ENCODE data around the gene KRT16. TPM values are rescaled to one million over a fixed set of nuclear protein-coding genes. Genes with fewer than 3 reads are reported as not detected.
"Not testable (repeated sequence)": the region's sequence is repeated elsewhere in the genome, so short reads cannot be mapped to it uniquely, and the experiment has no call there.

KRT16 gene
- polyA plus RNA-seq, 3 donors: not detected

DNA sequence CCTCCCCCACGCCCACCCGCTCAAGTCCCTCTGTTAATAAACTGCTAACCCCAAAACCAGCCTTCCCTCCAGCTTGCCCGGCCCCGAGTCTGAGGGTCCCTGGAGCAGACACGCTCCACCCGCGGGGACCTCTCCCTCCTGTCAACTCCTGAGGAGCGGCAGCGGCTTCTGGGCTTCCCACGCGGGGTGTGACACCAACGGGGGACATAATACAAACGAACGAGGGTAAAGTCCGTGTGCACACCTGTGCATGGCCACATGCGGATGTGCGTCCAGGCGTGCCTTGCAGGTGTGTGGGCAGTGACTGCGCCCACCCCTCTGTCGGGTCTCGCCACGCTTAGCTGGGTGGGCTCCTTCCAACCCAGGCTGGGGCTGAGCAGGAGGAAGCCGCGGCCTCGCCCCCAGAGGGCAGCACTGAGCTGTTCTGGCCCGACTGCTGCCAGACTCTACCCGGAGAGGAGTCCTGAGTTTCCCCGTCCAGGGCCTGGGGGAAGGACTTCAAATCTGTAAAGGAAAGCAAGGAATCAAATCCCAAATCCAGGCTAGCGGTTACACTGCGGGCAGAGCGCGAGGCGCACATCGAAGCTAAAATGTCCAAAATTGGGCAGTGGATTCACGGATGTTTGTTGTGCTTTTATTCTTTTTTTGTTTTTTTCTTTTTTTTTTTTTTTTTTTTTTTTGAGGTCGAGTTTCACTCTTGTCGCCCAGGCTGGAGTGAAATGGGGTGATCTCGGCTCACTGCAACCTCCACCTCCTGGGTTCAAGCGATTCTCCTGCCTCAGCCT is 36.0 kb upstream of the KRT16 start:
- DNase-seq (ENCODE audit: low read depth in 3 of 3, low spot score in 2 of 3): no peak

GRCh38 chr17:41647940-41648410 is 35.4 kb upstream of the KRT16 start:
- DNase-seq (ENCODE audit: low read depth in 3 of 3, low spot score in 2 of 3): no peak

GRCh38 chr17:41647038-41647813 is 34.7 kb upstream of the KRT16 start:
- DNase-seq (ENCODE audit: low read depth in 3 of 3, low spot score in 2 of 3): no peak

DNA sequence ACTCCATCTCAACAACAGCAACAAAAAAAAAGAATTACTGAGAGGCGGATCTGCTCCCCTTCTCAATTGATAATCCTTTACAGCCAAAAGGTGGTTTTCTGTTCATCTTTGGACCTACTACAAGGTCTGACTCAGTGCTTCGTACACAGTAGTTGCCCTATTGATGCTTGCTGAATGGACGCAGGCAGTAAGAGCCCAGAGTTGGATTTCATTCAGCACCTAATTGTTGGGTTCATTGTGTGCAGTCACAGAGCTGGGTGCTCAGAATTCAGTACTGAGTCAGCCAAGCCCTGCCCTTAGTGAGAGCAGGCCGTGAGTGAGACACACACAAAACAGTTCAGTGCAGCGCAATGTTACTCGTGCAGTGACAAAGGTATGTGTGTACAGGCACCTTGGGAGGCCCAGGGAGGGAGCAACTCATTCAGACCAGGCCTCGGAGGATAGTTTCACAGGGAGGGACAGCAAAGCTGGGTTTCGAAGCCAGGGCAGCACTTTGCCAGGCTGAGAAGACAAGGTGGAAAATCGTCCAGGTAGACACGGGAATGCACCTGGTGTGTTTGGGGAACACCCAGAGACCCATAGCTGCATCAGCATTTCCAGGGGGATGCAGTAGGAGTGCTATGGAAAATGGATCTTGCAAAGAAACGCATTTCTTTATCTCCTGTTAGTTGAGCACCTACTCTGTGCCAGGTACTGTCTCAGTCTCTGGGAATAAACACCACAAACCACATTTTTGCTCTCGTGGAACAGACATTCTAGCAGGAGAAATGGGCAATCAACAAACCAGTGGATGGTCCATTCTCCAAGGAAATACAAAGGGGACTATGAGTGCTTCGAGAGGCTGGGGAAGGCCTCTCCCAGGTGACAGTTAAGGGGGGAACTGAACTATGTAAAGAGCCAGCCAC is 29.9 kb upstream of the KRT16 start:
- no peak for DNase-seq (ENCODE audit: low read depth in 3 of 3, low spot score in 2 of 3)

DNA sequence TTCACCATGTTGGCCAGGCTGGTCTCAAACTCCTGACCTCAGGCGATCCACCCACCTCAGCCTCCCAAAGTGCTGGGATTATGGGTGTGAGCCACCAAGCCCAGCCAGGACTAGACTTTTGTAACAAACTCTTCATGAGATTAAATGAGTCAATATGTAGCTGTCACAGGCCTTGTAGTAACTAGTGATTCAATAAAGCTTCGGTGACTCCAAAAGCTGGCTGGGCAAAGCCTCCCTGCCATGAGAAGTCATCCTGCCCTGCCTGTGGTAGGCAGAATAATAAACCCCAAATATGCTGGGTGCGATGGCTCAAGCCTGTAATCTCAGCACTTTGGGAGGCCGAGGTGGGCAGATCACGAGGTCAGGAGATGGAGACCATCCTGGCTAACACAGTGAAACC is 28.0 kb upstream of the KRT16 start:
- not testable (repeated sequence) for DNase-seq (ENCODE audit: low read depth in 3 of 3, low spot score in 2 of 3)

- no peak for DNase-seq (ENCODE audit: low read depth in 3 of 3, low spot score in 2 of 3)
Observed at GRCh38 chr17:41639492-41640473, 27.2 kb upstream of the KRT16 start.

DNA sequence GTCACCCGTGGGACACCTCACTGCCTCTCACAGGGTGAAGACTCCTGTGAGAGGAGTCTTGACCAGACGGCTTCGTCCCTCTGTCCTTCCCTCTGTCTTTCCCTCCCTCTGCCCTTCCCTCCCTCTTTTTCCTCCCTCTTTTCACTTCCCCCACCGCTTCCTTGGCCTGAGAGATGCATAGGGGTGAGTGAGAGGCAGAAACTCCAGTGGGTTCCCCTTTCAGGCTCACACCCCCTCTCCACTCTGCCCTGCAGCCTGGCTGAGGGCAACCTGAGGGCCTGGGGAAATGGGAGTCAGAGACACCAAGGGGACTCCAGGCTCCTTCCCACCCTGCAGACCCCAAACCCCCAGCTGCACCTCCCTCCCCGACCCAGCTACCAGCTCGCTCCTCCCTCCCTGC is 26.4 kb upstream of the KRT16 start:
- DNase-seq (ENCODE audit: low read depth in 3 of 3, low spot score in 2 of 3): no peak

DNA sequence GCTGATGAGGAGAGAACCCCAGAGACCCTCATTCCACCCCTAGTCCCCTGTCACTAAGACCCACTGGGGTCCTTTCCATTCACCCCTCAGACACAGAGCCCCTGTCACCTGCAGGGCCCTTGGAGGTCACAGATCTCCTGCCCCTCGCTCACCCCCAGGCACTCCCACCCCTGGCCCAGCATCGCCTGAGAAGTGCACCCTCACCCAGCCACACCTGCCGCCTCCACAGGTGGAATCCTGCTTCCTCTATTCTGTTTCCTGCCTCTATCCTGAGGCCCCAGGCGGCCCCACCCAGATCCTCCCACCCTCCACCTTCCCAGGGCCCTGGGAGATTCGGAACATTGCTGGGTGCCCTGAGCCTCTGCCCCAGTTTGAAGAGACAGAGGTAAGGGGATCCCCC is 25.6 kb upstream of the KRT16 start:
- DNase-seq (ENCODE audit: low read depth in 3 of 3, low spot score in 2 of 3): no peak

GRCh38 chr17:41636652-41637051 is 24.1 kb upstream of the KRT16 start:
- no peak for DNase-seq (ENCODE audit: low read depth in 3 of 3, low spot score in 2 of 3)

- DNase-seq (ENCODE audit: low read depth in 3 of 3, low spot score in 2 of 3): no peak
Observed at GRCh38 chr17:41635121-41636097, 22.8 kb upstream of the KRT16 start.

DNA sequence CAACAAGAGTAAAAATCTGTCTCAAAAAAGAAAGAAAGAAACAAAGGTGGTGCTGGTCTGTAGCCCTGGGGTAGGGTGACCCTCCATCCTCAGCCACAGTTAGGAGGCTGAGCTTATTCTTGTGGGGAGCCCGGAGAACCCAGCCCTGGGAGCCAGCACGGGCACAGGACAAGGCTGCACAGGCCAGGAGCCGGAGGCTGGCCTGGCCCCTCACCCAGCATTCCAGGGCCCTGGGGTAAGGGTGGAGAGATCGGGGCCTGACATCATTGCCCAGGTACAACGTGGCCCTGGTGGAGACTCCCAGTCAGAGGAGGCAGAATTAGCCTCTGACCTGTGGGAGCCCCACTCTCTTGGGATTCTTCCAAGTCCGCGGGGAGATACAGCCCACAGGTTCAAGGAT is 22.1 kb upstream of the KRT16 start:
- DNase-seq (ENCODE audit: low read depth in 3 of 3, low spot score in 2 of 3): no peak

DNA sequence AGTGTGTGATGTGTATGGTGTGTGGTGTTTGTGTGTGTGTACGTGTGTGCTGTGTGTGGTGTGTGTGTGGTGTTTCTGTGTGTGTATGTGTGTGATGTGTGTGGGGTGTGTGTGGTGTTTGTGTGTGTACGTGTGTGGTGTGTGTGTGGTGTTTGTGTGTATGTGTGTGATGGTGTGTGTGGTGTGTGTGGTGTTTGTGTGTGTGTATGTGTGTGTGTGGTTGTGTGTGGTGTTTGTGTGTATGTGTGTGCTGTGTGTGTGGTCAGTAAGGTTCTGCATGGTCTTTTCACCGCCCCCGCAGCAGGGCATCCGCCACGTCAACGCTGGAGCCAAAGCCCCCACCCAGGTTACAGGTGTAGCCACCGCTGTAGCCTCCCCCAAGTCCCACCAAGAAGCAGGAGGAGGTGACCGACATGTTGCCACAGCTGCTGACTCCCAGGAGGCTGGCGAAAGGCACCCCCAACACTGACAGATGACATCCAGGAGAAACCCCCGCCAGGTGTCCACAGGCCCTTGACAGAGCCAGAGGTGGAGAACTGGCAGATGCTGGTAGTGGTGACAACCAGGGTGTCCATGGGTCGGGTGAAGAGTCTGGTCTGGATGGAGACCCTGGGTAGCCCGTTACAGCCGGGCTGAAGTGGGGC is 21.1 kb upstream of the KRT16 start:
- no peak for DNase-seq (ENCODE audit: low read depth in 3 of 3, low spot score in 2 of 3)

GRCh38 chr17:41632482-41633105 is 20.0 kb upstream of the KRT16 start:
- DNase-seq (ENCODE audit: low read depth in 3 of 3, low spot score in 2 of 3): no peak

GRCh38 chr17:41631898-41632285 is 19.3 kb upstream of the KRT16 start:
- no peak for DNase-seq (ENCODE audit: low read depth in 3 of 3, low spot score in 2 of 3)

DNA sequence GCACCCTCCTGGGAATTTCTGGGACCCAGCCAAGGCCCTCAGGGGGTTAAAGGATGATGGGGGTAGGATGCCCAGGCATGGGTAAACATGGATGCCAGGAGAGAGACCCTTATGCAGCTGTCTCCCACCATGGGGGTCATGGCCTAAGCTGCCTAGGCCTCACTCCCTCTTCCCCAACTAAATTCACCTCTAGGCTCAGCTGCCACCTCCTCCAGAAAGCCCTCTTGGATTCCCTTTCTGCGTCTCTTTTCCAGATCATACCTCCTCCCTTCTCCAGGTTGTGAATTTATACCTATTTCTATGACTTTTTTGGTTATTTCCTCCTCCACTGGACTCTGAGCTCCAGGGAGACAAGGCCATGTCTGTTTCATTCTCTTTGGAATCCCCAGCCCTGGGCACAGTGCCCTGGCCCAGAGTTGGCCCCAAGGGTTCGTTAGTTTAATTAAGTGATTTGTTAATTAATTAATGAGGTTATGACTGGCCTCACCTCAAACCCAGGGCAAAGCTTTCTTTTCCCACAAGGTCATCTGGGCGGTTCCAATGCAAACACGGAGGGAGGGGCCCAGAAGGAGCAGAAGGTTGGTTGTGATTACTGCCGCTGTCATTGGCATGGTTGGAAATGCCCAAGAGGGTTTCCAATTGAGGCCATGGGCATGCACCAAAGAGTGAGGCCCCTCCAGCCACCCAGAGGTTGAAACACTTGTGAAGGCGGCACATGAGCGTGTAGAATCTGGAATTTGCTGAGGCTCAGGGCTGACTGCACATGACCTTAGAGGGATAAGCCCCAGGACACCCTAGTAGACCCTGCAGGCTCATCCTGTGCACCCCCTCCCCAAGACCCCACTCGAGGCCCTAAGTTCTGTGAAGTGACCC is 18.7 kb upstream of the KRT16 start:
- no peak for DNase-seq (ENCODE audit: low read depth in 3 of 3, low spot score in 2 of 3)

GRCh38 chr17:41629826-41630670 is 17.5 kb upstream of the KRT16 start:
- no peak for DNase-seq (ENCODE audit: low read depth in 3 of 3, low spot score in 2 of 3)
